Stimulated activated CD4-positive, alpha-beta T cell treated with anti-CD3 and anti-CD28 coated beads, Interleukin-15, amount 100 ng/mL, for 24 hours (primary cell): Measurements from ENCODE around the gene DCST2.
A peak's percentile ranks its signal among the peaks of the same experiment; 100 is the strongest.
"Not testable (repeated sequence)": the region's sequence is repeated elsewhere in the genome, so short reads cannot be mapped to it uniquely, and the experiment has no call there.

Experiments used
- DNase-seq: peaks from one replicate; pipeline ENCODE4 v3.0.0-alpha.2; 2020

The DCST2 gene

DNA sequence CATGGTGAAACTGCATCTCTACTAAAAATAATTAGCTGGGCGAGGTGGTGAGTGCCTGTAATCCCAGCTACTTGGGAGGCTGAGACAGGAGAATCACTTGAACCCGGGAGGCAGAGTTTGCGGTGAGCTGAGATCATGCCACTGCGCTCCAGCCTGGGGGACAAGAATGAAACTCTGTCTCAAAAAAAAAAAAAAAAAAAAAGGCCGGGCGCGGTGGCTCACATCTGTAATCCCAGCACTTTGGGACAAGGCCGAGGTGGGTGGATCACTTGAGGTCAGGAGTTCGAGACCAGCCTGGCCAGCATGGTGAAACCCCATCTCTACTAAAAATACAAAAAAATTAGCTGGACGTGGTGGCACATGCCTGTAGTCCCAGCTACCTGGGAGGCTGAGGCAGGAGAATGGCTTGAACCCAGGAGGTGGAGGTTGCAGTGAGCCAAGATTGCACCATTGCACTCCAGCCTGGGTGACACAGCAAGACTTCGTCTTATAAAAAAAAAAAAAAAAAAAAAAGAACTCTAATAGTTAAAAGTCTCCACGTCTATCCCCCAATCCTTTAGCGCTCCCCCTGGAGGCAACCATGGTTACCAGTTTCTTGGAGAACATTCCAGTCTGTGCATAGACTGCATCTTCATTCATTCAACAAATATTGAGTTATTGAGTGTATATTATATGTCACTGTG, 38.1 kb downstream of the DCST2 start:
- DNase-seq = not testable (repeated sequence)

DNA sequence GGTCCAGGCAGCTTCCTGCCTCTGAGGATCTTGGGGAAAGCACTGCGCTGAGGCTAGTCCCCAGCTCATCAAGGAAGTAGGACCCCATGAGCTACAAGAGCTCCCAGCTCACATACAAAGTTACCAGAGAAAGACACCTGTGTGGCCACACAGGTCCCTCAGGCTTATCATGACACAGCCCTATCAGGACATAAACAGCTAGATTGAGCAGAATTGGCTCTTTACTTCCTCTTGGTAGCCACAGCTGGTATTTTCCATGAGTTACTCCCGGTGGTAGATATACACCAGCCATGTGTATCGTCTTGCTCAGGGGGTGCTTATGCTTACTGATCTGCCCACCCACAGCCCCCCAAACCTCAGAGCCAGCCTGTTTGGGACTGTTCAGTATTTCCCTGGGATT, 39.0 kb downstream of the DCST2 start:
- DNase-seq = no peak

DNA sequence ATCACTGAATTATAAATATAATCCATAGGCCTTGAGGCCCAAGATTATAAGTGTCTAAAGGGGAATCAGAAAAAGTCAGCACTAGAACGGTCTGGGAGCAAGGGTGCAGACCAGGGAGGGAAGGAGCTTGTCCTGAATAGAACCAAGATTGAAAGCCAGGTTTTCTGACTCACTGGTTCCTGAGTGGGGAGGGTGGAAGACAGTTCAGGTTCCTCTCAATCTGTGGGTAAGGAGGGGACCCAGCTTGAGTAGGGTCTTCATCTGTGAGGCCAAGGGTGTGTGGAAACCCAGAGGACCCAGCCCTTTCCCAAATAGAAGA, 39.4 kb downstream of the DCST2 start:
- no peak for DNase-seq

DNA sequence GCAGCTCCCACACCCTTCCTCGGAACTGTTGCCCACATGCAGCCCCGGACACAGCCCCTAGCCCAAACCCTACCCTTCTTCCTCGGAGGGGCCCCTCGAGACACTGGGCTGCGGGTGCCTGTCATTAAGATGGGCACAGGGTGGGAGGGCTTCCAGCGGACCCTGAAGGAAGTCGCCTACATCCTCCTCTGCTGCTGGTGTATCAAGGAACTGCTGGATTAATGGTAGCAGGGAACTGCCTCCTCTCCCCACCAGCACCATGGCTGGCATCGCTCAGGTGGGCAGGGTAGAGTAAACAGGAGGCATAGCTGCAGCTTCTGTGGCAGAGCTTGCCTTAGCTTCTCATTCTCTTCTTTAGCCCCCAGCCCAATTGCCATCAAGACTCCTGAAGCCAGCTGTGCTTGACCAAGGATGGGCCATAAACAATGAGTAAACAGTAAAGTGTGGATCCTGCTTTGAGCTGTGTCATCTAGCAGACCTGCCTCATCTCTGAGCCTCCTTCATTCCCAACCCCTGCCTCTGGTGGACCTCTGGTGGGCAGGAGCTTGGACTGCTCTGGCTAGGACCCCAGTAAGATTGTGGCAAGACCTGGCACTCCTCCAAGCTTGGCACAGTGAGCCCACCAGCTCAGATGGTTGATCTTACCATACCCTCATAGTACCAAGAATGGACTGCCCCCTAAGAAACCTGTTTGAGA, 39.9 kb downstream of the DCST2 start, which contains the start of gene LENEP:
Gene LENEP (plus strand): TSS at position 15 of the 697 bp plus-strand sequence. CDS start 22 bp downstream, at position 37.
- DNase-seq = no peak

DNA sequence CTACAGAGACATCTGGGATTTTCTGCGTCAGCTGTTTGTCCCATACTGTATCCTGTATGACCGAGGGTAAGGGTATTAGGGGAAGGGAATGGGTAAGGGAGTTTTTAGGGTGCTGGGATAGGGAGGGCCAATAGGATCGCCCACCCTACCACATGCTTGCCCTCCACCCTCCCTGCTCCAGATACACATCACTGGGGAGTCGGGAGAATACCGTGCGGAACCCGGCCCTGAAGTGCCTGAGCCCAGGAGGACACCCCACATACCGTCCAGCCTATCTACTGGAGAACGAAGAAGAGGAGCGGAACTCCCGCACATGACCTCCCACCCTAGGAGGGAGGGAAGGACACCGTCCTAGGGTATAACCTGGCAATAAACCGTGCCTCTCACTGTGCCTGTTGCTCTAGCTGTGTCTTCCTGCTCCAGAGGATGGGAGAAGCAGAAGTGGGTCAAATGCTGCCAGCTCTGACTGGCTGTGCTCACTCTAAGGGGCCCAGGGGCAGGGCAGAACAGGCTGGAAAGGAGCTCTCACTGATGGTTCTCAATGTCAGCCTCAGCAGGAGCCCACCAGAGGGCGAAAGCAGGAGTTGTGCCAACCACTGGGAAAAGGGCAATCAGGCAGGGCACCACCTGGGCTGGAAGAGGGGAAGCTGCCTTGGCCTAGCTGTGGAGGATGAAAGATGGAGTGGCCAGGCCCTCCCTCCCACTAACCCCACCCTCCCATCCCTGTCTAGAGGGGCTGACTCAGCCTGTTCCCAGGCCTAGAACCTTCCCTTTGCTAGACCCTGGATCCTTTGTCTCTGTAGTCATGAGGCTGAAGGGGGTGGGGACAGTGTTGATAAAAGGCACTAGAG, 40.6 kb downstream of the DCST2 start:
- DNase-seq = no peak

DNA sequence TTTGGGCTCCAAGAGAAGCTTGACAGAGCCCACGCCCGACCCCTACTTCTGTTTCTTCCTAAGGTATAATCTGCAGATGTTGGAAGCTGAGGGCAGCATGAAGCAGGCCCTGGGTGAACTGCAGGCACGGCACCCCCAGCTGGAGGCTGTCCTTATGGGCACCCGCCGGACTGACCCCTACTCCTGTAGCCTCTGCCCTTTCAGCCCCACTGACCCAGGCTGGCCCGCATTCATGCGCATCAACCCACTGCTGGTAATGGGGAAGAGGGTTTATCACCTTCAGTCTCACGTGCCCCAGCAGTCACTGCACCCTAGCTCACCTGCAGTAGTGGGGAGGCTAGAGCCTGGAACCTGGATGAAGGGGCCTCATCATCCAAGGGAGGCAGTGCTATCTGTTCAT, 43.3 kb downstream of the DCST2 start:
- DNase-seq = no peak

DNA sequence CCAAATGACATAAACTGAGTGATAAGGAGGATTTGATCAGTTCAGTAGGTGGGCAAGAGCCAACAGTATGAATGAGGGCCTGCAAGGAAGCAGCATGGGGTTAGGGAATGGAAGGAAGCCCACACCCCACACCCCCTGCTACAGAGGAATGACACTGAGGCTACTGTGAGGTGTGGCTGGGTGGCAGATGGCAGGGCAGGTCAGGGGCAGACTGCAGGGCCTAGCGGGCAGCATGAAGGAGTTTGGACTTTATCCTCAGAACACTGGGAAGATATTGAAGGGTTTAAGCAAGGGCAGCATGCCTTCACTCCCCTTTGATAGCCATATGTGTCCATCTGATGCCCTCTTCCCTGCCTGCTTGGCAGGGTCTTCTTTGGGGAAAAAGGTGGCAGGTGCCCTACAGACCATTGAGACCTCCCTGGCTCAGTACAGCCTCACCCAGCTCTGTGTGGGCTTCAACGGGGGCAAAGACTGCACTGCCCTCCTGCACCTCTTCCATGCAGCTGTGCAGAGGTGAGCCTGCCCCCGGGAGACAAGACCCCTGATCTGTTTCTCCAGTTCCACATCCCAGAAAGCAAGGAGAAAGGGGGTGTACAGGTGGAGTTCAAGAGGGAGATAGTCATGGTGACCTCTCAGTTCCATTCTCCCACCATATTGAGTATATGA, 44.3 kb downstream of the DCST2 start:
- DNase-seq = no peak

DNA sequence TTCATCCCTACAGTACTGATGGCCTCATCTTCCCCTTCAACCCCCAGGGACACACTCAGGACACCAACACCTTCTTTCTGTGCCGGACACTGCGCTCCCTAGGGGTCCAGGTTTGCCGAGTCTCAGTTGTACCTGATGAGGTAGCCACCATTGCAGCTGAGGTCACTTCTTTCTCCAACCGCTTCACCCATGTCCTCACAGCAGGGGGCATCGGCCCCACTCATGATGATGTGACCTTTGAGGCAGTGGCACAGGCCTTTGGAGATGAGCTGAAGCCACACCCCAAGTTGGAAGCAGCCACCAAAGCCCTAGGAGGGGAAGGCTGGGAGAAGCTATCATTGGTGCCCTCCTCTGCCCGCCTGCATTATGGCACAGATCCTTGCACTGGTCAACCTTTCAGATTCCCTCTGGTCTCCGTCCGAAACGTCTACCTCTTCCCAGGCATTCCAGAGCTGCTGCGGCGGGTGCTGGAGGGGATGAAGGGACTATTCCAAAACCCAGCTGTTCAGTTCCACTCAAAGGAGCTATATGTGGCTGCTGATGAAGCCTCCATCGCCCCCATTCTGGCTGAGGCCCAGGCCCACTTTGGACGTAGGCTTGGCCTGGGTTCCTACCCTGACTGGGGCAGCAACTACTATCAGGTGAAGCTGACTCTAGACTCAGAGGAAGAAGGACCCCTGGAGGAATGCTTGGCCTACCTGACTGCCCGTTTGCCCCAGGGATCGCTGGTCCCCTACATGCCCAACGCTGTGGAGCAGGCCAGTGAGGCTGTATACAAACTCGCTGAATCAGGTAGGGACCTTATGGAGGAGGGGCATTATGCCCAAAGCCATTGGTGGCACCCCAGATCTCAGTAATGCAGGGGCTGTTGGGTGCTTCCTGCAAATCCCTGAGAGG, 45.3 kb downstream of the DCST2 start:
- no peak for DNase-seq

DNA sequence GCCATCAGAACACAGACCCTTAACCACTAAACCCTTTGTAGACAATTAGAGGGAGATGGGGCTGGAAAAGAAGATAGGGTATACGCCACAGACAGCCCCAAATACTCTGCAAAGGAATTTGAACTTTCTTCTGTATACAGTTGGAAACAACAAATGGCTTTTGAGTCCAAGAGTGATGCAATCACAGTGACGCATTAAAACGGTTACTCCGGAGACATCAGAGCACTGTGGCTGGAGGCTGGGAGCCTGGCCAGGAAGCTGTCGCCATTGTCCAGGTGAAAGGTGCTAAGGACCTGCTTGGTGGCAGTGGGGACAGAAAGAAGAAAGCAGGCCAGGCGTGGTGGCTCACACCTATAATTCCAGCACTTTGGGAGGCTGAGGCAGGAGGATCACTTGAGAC, 46.3 kb downstream of the DCST2 start:
- DNase-seq = no peak

DNA sequence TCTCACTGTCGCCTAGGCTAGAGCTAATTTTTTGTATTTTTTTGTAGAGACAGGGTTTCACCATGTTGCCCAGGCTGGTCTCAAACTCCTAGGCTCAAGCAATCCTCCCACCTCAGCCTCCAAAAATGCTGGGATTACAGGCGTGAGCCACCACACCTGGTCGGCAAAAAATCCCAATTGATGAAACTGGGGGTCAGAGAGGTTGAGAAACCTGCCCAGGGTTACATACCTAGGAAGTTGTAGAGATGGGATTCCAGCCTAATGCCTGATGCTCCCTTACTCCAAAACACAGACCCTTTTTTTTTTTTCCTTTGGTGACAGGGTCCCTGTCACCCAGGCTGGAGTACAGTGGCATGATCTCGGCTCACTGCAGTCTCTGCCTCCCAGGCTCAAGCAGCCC, 46.8 kb downstream of the DCST2 start:
- not testable (repeated sequence) for DNase-seq

DNA sequence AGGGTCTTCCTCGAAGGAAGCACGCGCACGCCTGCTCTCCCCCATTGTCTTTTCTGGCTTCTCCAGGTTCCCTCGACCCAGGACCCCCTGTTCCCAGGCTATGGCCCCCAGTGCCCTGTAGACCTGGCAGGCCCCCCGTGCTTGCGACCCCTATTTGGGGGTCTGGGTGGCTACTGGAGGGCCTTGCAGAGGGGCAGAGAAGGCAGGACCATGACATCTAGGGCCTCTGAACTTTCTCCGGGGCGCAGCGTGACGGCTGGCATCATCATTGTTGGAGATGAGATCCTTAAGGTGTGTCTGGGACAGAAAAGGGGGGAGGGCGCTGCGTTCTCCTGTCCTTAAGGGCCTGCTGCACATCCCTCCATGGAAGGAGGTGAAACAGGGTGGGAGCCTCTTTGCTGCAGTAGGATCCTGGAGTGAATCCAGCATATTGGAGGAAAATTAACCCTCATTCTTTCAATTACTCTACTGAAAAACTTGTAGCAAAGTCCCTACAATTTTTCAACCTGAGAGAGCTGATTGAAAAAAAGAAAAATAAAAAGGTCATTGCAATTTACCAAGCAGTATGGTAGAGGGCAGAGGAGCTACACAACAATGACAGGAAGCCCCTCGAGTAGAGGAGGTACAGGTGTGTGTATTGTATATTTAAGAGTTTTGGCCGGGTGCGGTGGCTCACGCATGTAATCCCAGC, 49.7 kb downstream of the DCST2 start:
- DNase-seq = no peak

DNA sequence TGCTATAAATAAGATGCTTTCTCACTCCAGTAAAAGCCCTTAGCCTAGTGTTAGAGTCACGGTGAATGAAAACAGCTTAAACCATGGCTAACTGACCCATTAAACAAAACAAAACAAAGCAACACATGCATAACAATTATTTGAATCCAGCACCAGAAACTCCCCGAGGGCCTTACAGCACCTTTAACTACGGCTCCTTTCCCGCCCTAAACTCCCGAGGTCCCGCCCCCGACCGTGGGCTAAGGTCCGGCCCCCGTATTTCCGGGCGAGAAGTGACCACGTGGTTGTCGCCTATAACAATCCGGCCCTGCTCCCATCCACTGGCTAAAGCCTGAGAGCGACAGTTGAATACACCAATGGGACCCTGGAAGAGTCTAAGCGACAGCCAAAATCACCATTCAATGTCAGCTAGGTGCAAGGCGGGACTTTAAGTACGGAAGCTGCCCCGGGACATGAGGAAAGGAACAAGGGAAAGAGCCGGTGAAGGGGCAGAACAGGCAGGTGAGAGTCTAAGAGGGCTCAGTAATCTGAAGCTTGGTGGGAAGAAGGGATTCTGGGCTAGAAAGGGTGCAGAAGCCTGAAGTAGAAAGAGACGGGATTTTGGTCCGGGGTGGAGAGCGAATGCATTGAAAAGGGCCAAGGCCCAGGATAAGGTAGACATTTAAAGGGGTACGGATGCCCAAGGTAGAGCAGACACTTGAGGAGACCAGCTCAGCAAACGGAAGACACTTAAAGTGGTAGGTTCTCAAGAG, 50.5 kb downstream of the DCST2 start, which contains the start of gene FLAD1:
Gene FLAD1 (plus strand): TSS at position 448 of the 752 bp plus-strand sequence. CDS start 351 bp downstream, outside the sequence.
- peak; percentile 97 for DNase-seq

DNA sequence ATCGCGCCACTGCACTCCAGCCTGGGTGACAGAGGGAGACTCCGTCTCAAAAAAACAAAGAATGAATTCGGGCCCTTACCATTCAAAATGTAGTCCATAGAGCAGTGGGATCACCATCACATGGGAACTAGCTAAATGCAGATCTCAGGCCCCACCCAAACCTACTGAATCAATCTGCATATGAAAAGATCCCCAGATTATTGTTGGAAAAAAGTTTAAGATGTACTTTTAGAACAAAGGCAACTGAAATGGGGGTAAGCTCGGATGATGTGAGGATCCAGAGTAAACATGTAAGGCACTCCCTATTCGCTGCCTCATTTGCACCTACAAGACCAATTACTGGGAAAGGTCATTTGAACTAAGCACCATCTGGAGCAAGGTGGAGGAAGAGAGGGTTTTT, 51.2 kb downstream of the DCST2 start:
- no peak for DNase-seq

DNA sequence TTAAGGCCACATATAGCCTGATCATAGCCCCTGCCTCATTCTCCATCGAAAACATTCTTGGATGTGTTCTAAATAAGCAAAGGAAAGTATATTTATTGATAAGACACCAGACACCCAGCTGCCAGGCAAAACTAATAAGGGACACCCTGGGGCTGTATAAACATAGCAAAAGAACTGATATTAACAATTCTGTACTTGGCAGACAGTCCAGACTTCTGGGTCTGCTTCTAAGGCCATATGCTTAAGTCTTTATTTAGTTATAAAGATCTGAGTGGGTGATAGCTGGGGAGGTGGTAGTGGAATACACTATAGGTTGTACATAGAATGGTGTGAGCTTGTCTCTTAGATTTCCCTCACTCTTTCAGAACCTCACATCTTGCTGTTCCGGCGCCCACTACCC, 55.2 kb downstream of the DCST2 start:
- no peak for DNase-seq

DNA sequence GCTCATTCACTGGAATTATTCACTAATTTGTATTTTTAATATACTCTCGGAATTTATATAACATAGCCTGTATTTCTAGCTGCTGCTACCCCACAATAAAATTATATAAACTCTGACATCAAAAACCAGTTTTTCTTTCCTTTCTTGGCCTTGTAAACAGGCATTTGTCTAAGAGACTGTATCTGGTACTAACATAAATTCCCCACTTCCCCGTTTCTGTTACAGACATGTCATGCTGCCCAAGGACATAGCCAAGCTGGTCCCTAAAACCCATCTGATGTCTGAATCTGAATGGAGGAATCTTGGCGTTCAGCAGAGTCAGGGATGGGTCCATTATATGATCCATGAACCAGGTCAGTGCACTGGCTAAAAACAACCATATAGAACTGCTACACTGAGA, 55.8 kb downstream of the DCST2 start:
- DNase-seq = not testable (repeated sequence)

DNA sequence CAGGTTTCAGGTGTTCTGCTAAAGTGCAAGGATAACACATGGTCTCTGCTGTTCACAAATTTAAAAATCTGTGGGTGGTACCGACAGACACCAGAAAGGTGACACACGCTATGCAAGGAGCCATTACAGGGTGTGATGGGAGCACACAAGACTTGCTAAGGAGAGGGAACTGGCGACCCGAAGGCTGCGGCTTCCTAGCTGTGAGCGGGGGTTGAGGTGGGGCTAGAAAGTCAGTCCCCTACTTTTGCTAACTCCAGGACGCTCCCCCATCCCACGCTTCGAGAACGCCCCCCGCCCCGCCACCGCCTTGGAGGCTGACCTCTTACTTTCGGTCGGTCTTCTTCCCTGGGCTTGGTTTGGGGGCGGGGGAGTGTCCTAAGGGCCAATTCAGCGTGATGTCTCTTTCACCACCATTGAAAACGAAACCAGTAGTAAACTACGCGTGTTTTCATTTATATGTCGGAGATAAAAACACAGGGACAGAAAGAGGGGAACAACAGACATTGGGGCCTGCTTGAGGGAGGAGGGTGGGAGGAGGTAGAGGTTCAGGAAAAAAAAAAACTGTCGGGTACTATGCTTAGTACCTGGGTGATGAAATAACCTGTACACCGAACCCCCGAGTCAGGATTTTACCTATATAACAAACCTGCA, 58.0 kb downstream of the DCST2 start:
- DNase-seq = peak; percentile 80

DNA sequence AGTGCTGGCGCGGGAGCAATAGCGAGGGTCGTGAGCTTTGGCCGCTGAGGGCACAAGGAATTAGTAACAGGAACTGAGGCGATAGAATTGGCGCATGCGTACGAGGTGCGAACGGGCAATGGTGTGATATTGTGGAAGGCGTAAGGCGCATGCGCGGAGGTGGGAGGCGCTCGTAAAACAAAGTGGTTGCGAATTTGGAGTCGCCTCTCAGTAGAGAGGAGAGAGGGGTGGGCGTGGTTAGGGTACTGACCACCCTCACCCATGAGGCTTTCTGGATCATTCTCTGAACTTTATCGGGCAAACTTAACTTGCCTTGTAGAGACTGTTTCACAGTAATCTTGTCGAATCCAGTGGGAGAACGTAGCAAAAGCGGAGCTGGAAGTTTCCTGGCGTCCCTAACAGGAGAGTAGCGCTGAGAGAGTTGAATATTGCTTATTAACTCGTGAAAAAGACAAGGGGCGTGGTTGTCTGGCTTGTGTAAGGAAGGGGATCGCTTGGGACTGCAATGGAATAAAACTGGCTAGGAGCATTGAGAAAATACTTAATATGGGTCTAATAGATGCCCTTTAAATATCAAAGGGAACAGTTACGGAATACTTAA, 58.7 kb downstream of the DCST2 start:
- DNase-seq = peak; percentile 96

DNA sequence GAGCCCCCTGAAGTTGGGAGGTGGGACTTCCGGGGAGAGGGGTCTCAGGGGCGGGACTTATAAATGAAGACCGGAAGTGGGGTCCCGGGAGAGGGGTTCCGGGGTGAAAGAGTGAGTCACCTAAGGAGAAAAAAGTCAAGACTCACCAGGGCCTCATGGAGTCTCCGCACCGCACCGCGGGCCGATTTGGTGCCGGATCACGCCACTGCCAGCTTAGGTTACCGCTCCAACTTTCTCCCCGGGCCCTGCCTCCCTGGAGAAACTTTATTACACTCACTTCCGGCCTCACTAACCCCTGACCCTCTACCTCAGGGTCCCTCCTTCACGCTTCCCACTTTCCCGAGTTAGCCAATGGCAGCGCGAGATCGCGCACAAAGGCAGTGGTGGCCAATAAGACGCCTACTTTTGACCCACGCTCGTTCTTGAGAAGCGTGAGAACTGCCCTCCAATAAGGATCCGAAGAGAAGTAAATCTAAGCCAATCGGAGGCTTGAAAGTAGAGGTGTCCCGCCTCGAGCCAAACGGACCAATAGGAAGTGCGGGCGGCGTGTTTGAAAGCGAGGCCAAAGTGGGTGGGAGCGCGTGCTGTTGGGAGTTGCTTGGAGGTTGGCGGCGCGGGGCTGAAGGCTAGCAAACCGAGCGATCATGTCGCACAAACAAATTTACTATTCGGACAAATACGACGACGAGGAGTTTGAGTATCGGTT, 59.3 kb downstream of the DCST2 start, which contains the start of gene CKS1B:
Gene CKS1B (plus strand): TSS at position 580 of the 706 bp plus-strand sequence. CDS start 65 bp downstream, at position 645.
- DNase-seq = peak; percentile 96
